ENCODE results near the gene NCKAP5L.

GRCh38 chr12:49874142-49874897 is 46.1 kb upstream of the NCKAP5L start:
- no peak for TF ChIP-seq CTCF (conservative IDR thresholded peaks at IDR 0.05; ENCODE audit: low read depth, low read length)
- TF ChIP-seq EZH2 (IDR thresholded peaks at IDR 0.05; ENCODE audit: borderline replicate concordance, low read depth, low read length, poor library complexity, severe bottlenecking) = no peak
